CD4-positive, alpha-beta memory T cell (primary cell): ENCODE data around the gene POLR2J. TPM values are rescaled to one million over a fixed set of nuclear protein-coding genes. Genes with fewer than 3 reads are reported as not detected.

Experiments
- CTCF ChIA-PET: fragments of 350-600 bp; sonication (Branson Sonifier 250); formaldehyde crosslinking; loops from one replicate; lab custom pipeline; 2021; ENCODE audit warnings: inconsistent platforms; ENCODE audit not compliant: partially characterized antibody; lab: Charles Lee
- POLR2A ChIA-PET: fragments of 350-600 bp; sonication (Branson Sonifier 250); formaldehyde crosslinking; loops from one replicate; lab custom pipeline; 2021; ENCODE audit not compliant: partially characterized antibody; lab: Charles Lee
- DNase-seq, 5 donors: peaks; one replicate each; pipeline versions ENCODE4 v3.0.0 to v3.0.0-alpha.2; 2020 to 2022; ENCODE audit warnings: mixed read lengths in 1 of 5
- H3K27ac ChIP-seq: one replicate; pipeline ENCODE4 v1.7.0; 2013; ENCODE audit warnings: low read depth, low read length
- H3K27me3 ChIP-seq: 2 replicates; pipeline ENCODE4 v1.7.0; 2013; ENCODE audit warnings: mild to moderate bottlenecking, low read length, moderate library complexity; ENCODE audit not compliant: insufficient read depth
- H3K36me3 ChIP-seq: 2 replicates; pipeline ENCODE4 v1.7.0; 2013; ENCODE audit warnings: mild to moderate bottlenecking, low read length, moderate library complexity; ENCODE audit not compliant: insufficient read depth
- H3K4me1 ChIP-seq: 2 replicates; pipeline ENCODE4 v1.7.0; 2013; ENCODE audit warnings: mild to moderate bottlenecking, low read length, moderate library complexity; ENCODE audit not compliant: insufficient read depth
- H3K4me3 ChIP-seq, 2 donors: one replicate each; pipeline ENCODE4 v1.7.0; 2013; ENCODE audit warnings: low read length in 2 of 2, mild to moderate bottlenecking in 1 of 2
- H3K9me3 ChIP-seq, 2 donors: one replicate each; pipeline ENCODE4 v1.7.0; 2013; ENCODE audit warnings: low read length in 2 of 2, control low read depth in 1 of 2; ENCODE audit not compliant: control insufficient read depth in 1 of 2
- H3K27ac Mint-ChIP-seq, 7 donors: one replicate each; pipeline ENCODE4 v1.8.0; 2020 to 2021; ENCODE audit warnings: mixed read lengths in 7 of 7, mild to moderate bottlenecking in 6 of 7, inconsistent platforms in 3 of 7, moderate library complexity in 3 of 7
- H3K27me3 Mint-ChIP-seq, 2 donors: one replicate each; pipeline ENCODE4 v1.8.0; 2020 to 2021; ENCODE audit warnings: mixed read lengths in 2 of 2
- H3K36me3 Mint-ChIP-seq, 2 donors: one replicate each; pipeline ENCODE4 v1.8.0; 2020 to 2021; ENCODE audit warnings: mixed read lengths in 2 of 2, inconsistent platforms in 1 of 2, mild to moderate bottlenecking in 1 of 2
- H3K4me1 Mint-ChIP-seq, 4 donors: one replicate each; pipeline ENCODE4 v1.8.0; 2020 to 2021; ENCODE audit warnings: mixed read lengths in 4 of 4, mild to moderate bottlenecking in 1 of 4
- H3K4me3 Mint-ChIP-seq, 8 donors: one replicate each; pipeline ENCODE4 v1.8.0; 2020 to 2021; ENCODE audit warnings: mixed read lengths in 8 of 8, mild to moderate bottlenecking in 7 of 8, moderate library complexity in 6 of 8, inconsistent platforms in 3 of 8
- H3K9me3 Mint-ChIP-seq, 8 donors: one replicate each; pipeline ENCODE4 v1.8.0; 2020 to 2021; ENCODE audit warnings: mixed read lengths in 8 of 8, mild to moderate bottlenecking in 5 of 8, inconsistent platforms in 3 of 8, moderate library complexity in 1 of 8
- intact Hi-C: fragments of 100-400 bp; cut with micrococcal nuclease; formaldehyde crosslinking; loops from one replicate; pipeline ENCODE4 v1.15.1; 2023
- microRNA-seq: library from miRNA; unstranded; fragments of <30 nt; microRNA quantifications from one replicate; pipeline ENCODE4 v1.2.0, GENCODE V29; 2021; ENCODE audit warnings: borderline replicate concordance, borderline number of aligned reads, borderline microRNAs expressed, mixed read lengths
- polyA plus RNA-seq, 2 donors: library from polyadenylated mRNA; unstranded; fragments of 300-500 nt; fragmentation: Illumina TruSeq; gene quantifications; one replicate each; pipeline ENCODE4 v1.2.3, GENCODE V29; 2021
- total RNA-seq, 2 experiments: library from RNA; stranded (reverse); gene quantifications; one replicate each; pipeline ENCODE4 v1.2.3, GENCODE V29; 2021

POLR2J gene
- total and polyA plus RNA-seq, 4 experiments from 2014 or later, result 35.8 to 126 (median 80.3) TPM

DNA sequence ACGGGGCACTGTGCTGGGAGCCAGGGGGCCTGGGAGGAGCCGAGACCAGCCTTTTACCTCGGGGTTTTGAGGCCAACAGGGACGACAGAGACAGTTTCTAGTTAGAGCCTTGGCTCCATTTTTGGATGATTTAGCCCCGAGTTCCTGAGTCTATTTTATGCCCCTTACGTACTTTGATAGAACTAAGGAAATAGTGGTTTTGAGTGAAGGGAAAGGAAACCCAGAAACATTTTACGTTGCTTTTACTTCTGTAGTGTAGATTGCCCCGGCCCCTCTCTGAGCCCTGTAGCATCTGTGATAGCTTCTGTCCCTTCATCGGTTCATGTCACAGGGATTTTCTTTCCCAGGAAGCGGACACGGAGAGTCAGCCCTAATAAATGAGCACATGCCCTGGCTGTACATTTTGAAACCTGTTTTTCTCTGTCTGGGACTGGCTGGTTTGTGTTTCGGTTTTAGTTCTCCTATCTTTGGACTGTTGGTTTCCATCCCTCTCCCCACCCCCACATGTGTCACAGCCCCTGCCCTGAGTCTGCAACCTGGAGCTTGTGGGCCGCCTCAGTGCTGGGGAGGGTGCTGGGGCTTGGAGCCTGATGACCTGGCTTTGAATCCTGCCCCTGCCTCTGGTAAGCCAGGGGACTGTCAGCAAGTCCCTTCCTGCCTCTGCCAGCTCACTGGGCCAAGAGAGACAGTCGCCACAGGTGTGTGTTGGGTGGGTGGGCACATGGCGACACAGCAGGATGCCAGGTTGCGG is 52.3 kb downstream of the POLR2J start:
- POLR2A ChIA-PET, result interaction anchor here (0.5 to 16.0 kb wide), 12 partner anchors 8 to 63 kb away, joined by 3 to 496 read pairs (median 6); partner anchors contain the start of genes ALKBH4, LRWD1, ORAI2 and PRKRIP1
- peak overlapping the region; percentile 83 to 92 (median 87) for H3K4me3 Mint-ChIP-seq
- peak overlapping the region; percentile 100 for H3K27ac Mint-ChIP-seq
- no peaks in the 10 kb centered on the region for H3K27me3 ChIP-seq
- H3K27me3 Mint-ChIP-seq, result no peaks in the 10 kb centered on the region
- no peaks in the 10 kb centered on the region for H3K36me3 ChIP-seq
- peak overlapping the region; percentile 48 to 49 for H3K4me3 ChIP-seq
- CTCF ChIA-PET, result interaction anchor here (0.8 to 2.7 kb wide), 9 partner anchors 9 to 41 kb away, joined by 3 to 36 read pairs (median 8); no protein-coding TSS in a partner anchor
- H3K4me1 Mint-ChIP-seq, result peaks cover 39 to 75% (median 57%) of the 10 kb centered on the region in 4 donors
- H3K9me3 Mint-ChIP-seq, result peaks cover 0 to 6% (median 0%) of the 10 kb centered on the region in 8 donors
- H3K27ac ChIP-seq, result peak overlapping the region; percentile 98
- no peaks in the 10 kb centered on the region for H3K9me3 ChIP-seq
- peaks cover 12 to 23% of the 10 kb centered on the region in 2 donors for H3K36me3 Mint-ChIP-seq
- peak; percentile 76 to 87 (median 79) for DNase-seq
- peaks cover 83% of the 10 kb centered on the region for H3K4me1 ChIP-seq
- intact Hi-C loops, result loop anchor here (1.0 to 2.0 kb wide), 3 partner anchors 10 to 38 kb away; partner anchors contain the start of genes ALKBH4, LRWD1 and PRKRIP1

DNA sequence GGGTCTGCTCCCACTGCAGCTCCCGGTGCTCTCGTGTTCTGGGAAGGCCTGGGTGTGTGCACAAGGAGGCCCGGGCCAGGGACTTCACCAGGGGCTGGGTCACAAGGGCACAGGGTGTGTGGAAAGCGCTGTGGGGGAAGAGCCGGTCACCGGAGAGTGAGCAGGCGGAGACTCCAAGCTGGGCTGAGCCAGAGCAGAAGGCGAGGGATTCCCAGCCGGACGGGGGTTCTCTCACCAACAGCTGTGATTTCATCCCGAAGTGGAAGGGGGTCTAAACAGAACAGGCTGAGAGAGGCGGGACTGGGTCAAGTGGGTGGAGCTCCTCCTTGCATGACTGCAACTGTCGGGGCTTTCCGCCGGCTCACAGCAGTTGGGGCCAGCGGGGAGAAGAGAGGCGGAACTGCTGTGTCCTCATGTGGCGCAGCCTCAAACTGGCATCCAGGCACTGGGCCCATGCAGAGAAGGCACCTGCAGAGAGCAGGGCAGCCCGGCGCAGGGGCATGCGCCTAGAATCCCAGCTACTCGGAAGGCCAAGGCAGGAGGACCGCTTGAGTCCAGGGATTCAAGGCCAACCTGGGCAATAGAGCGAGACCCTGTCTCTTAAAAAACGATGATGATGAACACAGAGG is 53.0 kb downstream of the POLR2J start:
- H3K36me3 Mint-ChIP-seq, result peaks cover 15 to 26% of the 10 kb centered on the region in 2 donors
- peak; percentile 80 to 94 (median 84) for DNase-seq
- POLR2A ChIA-PET, result interaction anchor here (0.7 to 16.0 kb wide), 13 partner anchors 8 to 1997 kb away, joined by 3 to 496 read pairs (median 5); partner anchors contain the start of genes ALKBH4, LRWD1, ORAI2 and PRKRIP1
- CTCF ChIA-PET, result interaction anchor here (0.8 to 2.7 kb wide), 10 partner anchors 10 to 41 kb away, joined by 3 to 36 read pairs (median 8); no protein-coding TSS in a partner anchor
- no peaks in the 10 kb centered on the region for H3K27me3 ChIP-seq
- H3K36me3 ChIP-seq, result no peaks in the 10 kb centered on the region
- H3K4me1 Mint-ChIP-seq, result peaks cover 39 to 75% (median 56%) of the 10 kb centered on the region in 4 donors
- peak overlapping the region; percentile 98 for H3K27ac ChIP-seq
- H3K27ac Mint-ChIP-seq, result peak overlapping the region; percentile 100
- H3K27me3 Mint-ChIP-seq, result no peaks in the 10 kb centered on the region
- H3K9me3 ChIP-seq, result no peaks in the 10 kb centered on the region
- intact Hi-C loops, result loop anchor here (1.0 to 2.0 kb wide), 3 partner anchors 9 to 39 kb away; partner anchors contain the start of genes ALKBH4, LRWD1 and PRKRIP1
- peaks cover 0 to 6% (median 0%) of the 10 kb centered on the region in 8 donors for H3K9me3 Mint-ChIP-seq
- H3K4me3 Mint-ChIP-seq, result peak overlapping the region; percentile 83 to 92 (median 87)
- peak overlapping the region; percentile 48 to 49 for H3K4me3 ChIP-seq
- peaks cover 83% of the 10 kb centered on the region for H3K4me1 ChIP-seq

DNA sequence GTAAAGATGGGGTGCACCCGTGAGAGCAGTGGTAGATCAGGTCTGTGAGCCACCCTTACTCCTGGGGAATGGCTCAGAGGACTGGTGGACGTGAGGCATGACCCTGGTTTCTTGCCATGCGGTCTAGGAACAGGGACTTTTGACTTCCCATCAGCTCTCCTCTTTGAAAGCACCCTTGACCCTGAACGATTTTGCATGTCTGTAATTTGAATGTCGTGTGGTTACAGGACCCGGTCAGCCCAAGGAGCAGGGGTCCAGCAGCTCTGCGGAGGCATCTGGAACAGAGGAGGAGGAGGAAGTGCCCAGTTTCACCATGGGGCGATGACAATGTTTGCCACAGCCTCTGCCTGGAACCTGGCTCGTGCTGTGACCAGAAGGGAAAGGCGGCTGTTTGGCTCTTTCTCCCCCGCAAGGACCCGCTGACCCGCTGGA is 53.9 kb downstream of the POLR2J start:
- no peaks in the 10 kb centered on the region for H3K36me3 ChIP-seq
- intact Hi-C loops, result no loop called here
- no peak overlapping the region for H3K4me3 ChIP-seq
- peak overlapping the region; percentile 98 for H3K27ac ChIP-seq
- CTCF ChIA-PET, result interaction anchor here (0.9 to 2.7 kb wide), 6 partner anchors 10 to 29 kb away, joined by 3 to 18 read pairs (median 6); no protein-coding TSS in a partner anchor
- H3K9me3 ChIP-seq, result no peaks in the 10 kb centered on the region
- Mint-ChIP-seq H3K27me3 (no peaks in the 10 kb centered on the region), H3K36me3 (peaks cover 23 to 31% of the 10 kb centered on the region in 2 donors), H3K4me1 (peaks cover 43 to 76% (median 58%) of the 10 kb centered on the region in 4 donors), H3K4me3 (peak overlapping the region in 7 of 8 donors; percentile 31 to 92 (median 54)), H3K27ac (peak overlapping the region; percentile 100), H3K9me3 (peaks cover 0 to 6% (median 0%) of the 10 kb centered on the region in 8 donors)
- no peak for DNase-seq
- no peaks in the 10 kb centered on the region for H3K27me3 ChIP-seq
- H3K4me1 ChIP-seq, result peaks cover 83% of the 10 kb centered on the region
- POLR2A ChIA-PET, result interaction anchor here (1.1 to 16.0 kb wide), 4 partner anchors 9 to 38 kb away, joined by 5 to 496 read pairs (median 20); partner anchors contain the start of gene ORAI2

DNA sequence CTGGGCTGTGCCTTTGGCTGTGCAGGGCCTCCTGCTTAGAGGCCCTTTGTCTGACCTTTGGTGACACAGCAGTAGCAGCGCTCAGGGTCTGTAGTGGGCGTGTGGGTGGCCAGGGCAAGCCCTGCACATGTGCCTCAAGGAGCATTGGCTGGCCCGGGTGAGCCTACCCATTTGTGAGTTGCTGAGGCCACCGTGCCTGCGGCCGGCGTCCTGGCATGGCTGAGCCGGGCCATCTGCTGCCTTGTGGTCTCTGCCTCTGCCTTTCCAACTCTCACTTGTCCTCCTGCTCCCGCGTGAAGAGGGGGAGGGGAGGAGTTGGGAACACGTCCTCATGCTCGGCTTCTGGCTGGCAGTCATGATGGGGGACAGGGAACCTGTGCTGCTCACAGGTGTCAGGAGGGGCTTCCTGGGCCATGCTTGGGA is 54.6 kb downstream of the POLR2J start:
- no peaks in the 10 kb centered on the region for H3K36me3 ChIP-seq
- Mint-ChIP-seq H3K9me3 (peaks cover 0 to 4% (median 0%) of the 10 kb centered on the region in 8 donors), H3K27me3 (no peaks in the 10 kb centered on the region), H3K4me1 (peaks cover 44 to 75% (median 56%) of the 10 kb centered on the region in 4 donors), H3K36me3 (peaks cover 23 to 34% of the 10 kb centered on the region in 2 donors), H3K27ac (peak overlapping the region; percentile 100), H3K4me3 (peak overlapping the region in 4 of 8 donors; percentile 32 to 86 (median 46))
- no peak for DNase-seq
- ChIA-PET CTCF (interaction anchor here (0.9 kb wide), 1 partner anchor 9 kb away, joined by 4 read pairs; no protein-coding TSS in a partner anchor), POLR2A (interaction anchor here (3.1 to 16.0 kb wide), 2 partner anchors 10 to 12 kb away, joined by 29 to 496 read pairs; partner anchors contain the start of gene ORAI2)
- intact Hi-C loops, result no loop called here
- H3K27me3 ChIP-seq, result no peaks in the 10 kb centered on the region
- H3K9me3 ChIP-seq, result no peaks in the 10 kb centered on the region
- peaks cover 82% of the 10 kb centered on the region for H3K4me1 ChIP-seq
- H3K4me3 ChIP-seq, result no peak overlapping the region
- H3K27ac ChIP-seq, result peak overlapping the region; percentile 98

Small RNA genes within 50 kb of the gene (microRNA-seq; reads per million reads assigned to microRNA genes)
- gene MIR4467, result not detected
- gene MIR5090, result 3.1 reads per million, percentile 13 among the genes with 10 or more reads in this experiment

Other genes starting within 250 kb of the POLR2J start
- gene SH2B2, start 192.1 kb downstream of the POLR2J start, total RNA-seq, result 1 to 10 TPM in 1 of 2 experiments, under 1 TPM in 1; 0.79 to 1.2 TPM
- under 1 TPM in 1 of 2 donors, not detected in 1; 0.69 TPM for gene SH2B2, start 192.1 kb downstream of the POLR2J start, polyA plus RNA-seq
- gene SPDYE6, start 122.5 kb downstream of the POLR2J start, total RNA-seq, result not detected
- gene SPDYE6, start 122.5 kb downstream of the POLR2J start, polyA plus RNA-seq, result under 1 TPM; 0.14 to 0.73 TPM
- gene PRKRIP1, start 82.6 kb downstream of the POLR2J start, total RNA-seq, result 10 to 100 TPM; 43.2 to 47.6 TPM
- 10 to 100 TPM in 1 of 2 donors, 1 to 10 TPM in 1; 9.7 to 21.7 TPM for gene PRKRIP1, start 82.6 kb downstream of the POLR2J start, polyA plus RNA-seq
- gene ORAI2, start 45.3 kb downstream of the POLR2J start, total RNA-seq, result 10 to 100 TPM; 29.0 to 31.6 TPM
- 10 to 100 TPM; 42.9 to 53.3 TPM for gene ORAI2, start 45.3 kb downstream of the POLR2J start, polyA plus RNA-seq
- gene ALKBH4, start 14.1 kb downstream of the POLR2J start, total RNA-seq, result 10 to 100 TPM; 11.8 to 11.9 TPM
- 10 to 100 TPM; 15.7 to 16.6 TPM for gene ALKBH4, start 14.1 kb downstream of the POLR2J start, polyA plus RNA-seq
- 10 to 100 TPM; 26.0 to 28.5 TPM for gene LRWD1, start 13.9 kb downstream of the POLR2J start, total RNA-seq
- gene LRWD1, start 13.9 kb downstream of the POLR2J start, polyA plus RNA-seq, result 10 to 100 TPM; 12.9 to 15.2 TPM
- gene RASA4B, start 38.9 kb upstream of the POLR2J start, total RNA-seq, result 10 to 100 TPM; 15.2 to 15.8 TPM
- 10 to 100 TPM in 1 of 2 donors, 1 to 10 TPM in 1; 5.0 to 11.5 TPM for gene RASA4B, start 38.9 kb upstream of the POLR2J start, polyA plus RNA-seq
- 10 to 100 TPM; 46.0 to 51.1 TPM for gene UPK3BL2, start 64.8 kb upstream of the POLR2J start, total RNA-seq
- 1 to 10 TPM in 1 of 2 donors, under 1 TPM in 1; 0.94 to 5.5 TPM for gene UPK3BL2, start 64.8 kb upstream of the POLR2J start, polyA plus RNA-seq
- under 1 TPM; 0.20 to 0.28 TPM for gene SPDYE2, start 72.3 kb upstream of the POLR2J start, total RNA-seq
- gene SPDYE2, start 72.3 kb upstream of the POLR2J start, polyA plus RNA-seq, result 1 to 10 TPM in 1 of 2 donors, not detected in 1; 1.7 TPM
- gene POLR2J3, start 93.7 kb upstream of the POLR2J start, total RNA-seq, result 100 to 1,000 TPM in 1 of 2 experiments, 10 to 100 TPM in 1; 94.1 to 119 TPM
- 10 to 100 TPM; 21.0 to 58.9 TPM for gene POLR2J3, start 93.7 kb upstream of the POLR2J start, polyA plus RNA-seq
- gene RASA4, start 137.8 kb upstream of the POLR2J start, total RNA-seq, result 10 to 100 TPM; 37.8 to 43.3 TPM
- gene RASA4, start 137.8 kb upstream of the POLR2J start, polyA plus RNA-seq, result 10 to 100 TPM in 1 of 2 donors, 1 to 10 TPM in 1; 7.7 to 24.3 TPM
- gene UPK3BL1, start 163.9 kb upstream of the POLR2J start, total RNA-seq, result 10 to 100 TPM; 43.3 to 46.3 TPM
- gene UPK3BL1, start 163.9 kb upstream of the POLR2J start, polyA plus RNA-seq, result 10 to 100 TPM; 20.1 to 26.8 TPM
- not detected for gene SPDYE2B, start 171.4 kb upstream of the POLR2J start, total RNA-seq
- gene SPDYE2B, start 171.4 kb upstream of the POLR2J start, polyA plus RNA-seq, result not detected
- 10 to 100 TPM; 21.8 to 27.7 TPM for gene POLR2J2, start 192.7 kb upstream of the POLR2J start, total RNA-seq
- 1 to 10 TPM; 1.6 to 7.9 TPM for gene POLR2J2, start 192.7 kb upstream of the POLR2J start, polyA plus RNA-seq